HL-60 (cell line): Measurements from ENCODE around the gene KRT78.
A peak's percentile ranks its signal among the peaks of the same experiment; 100 is the strongest.

Experiments used
- DNase-seq, 2 experiments: peaks; one replicate each; pipeline ENCODE4 v3.0.0-alpha.2; 2010 to 2020; ENCODE audit warnings: low read depth in 1 of 2, low spot score in 1 of 2
- H3K27ac ChIP-seq: fragments of 250-450 bp; sonication (Bioruptor Pico); replicated peaks from 2 replicates; pipeline ENCODE4 v1.5.1; 2020; ENCODE audit warnings: mild to moderate bottlenecking, moderate library complexity
- H3K27me3 ChIP-seq: fragments of 250-450 bp; sonication (Bioruptor Pico); 2 replicates; pipeline ENCODE4 v1.5.1; 2021; ENCODE audit warnings: mild to moderate bottlenecking, moderate library complexity; ENCODE audit not compliant: insufficient read depth, poor library complexity, severe bottlenecking
- H3K4me3 ChIP-seq: replicated peaks from 2 replicates; pipeline ENCODE4 v1.5.1; 2011; ENCODE audit warnings: mild to moderate bottlenecking, control low read depth, low read length; ENCODE audit not compliant: insufficient read depth
- GABPA ChIP-seq: IDR thresholded peaks from 2 replicates; pipeline ENCODE4 v1.6.1; 2012; ENCODE audit warnings: low read depth
- POLR2AphosphoS5 ChIP-seq: IDR thresholded peaks from 2 replicates; pipeline ENCODE4 v1.6.1; 2012; ENCODE audit warnings: low read depth
- SPI1 ChIP-seq: IDR thresholded peaks from 2 replicates; pipeline ENCODE4 v1.6.1; 2012; ENCODE audit warnings: low read depth, mild to moderate bottlenecking, borderline replicate concordance
- TF ChIP-seq, protein P1 (sequence below): IDR thresholded peaks from 2 replicates; pipeline ENCODE4 v1.6.1; 2012; ENCODE audit warnings: low read depth; ENCODE audit not compliant: insufficient replicate concordance
- TF ChIP-seq, protein P2 (sequence below): IDR thresholded peaks from one replicate; pipeline ENCODE4 v1.5.1; 2011; ENCODE audit warnings: low read length, control low read depth, inconsistent platforms; ENCODE audit not compliant: insufficient read depth

KRT78 gene

DNA sequence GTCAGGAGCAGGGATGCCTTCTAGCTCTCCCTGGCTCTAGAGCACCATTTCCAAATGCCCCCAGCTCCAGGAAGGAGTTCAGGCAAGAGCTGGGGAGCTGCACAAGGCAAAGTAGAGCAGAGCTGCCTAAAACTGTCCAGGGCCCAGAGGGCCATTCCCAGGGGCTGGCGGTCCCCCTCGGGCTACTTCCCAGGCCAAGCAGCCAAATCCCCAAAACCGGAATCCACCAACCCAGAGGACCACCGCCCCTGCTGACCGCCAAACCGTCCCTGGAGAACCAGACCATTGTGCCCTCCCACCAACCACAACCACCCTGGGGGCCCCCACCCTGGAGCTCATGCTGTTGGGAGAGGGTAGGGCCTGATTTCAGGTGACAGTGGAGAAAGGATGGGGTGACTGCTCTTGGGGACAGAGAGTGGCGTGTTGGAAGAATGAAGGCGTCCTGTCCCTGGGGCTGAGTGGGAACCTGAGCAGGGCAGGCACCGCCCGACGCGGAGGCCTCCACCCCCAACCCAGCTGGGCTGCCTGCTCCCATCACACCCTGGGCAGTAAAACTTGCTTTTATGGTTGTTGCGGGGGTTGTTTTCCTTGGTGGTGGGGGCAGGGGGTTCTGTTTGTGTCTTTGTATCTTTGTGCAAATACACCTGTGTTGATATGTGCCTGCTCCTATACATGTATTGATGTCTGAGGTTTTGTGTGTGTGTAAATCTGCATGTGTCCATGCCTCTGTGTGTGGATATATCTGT is 24.0 kb upstream of the KRT78 start:
- no peak for DNase-seq
- no peak overlapping the region for H3K27ac ChIP-seq
- peaks cover 2% of the 10 kb centered on the region for H3K27me3 ChIP-seq
- H3K4me3 ChIP-seq = no peak overlapping the region
- TF ChIP-seq SPI1 (no peak), POLR2AphosphoS5 (no peak), GABPA (no peak)
- TF ChIP-seq, protein P1, sequence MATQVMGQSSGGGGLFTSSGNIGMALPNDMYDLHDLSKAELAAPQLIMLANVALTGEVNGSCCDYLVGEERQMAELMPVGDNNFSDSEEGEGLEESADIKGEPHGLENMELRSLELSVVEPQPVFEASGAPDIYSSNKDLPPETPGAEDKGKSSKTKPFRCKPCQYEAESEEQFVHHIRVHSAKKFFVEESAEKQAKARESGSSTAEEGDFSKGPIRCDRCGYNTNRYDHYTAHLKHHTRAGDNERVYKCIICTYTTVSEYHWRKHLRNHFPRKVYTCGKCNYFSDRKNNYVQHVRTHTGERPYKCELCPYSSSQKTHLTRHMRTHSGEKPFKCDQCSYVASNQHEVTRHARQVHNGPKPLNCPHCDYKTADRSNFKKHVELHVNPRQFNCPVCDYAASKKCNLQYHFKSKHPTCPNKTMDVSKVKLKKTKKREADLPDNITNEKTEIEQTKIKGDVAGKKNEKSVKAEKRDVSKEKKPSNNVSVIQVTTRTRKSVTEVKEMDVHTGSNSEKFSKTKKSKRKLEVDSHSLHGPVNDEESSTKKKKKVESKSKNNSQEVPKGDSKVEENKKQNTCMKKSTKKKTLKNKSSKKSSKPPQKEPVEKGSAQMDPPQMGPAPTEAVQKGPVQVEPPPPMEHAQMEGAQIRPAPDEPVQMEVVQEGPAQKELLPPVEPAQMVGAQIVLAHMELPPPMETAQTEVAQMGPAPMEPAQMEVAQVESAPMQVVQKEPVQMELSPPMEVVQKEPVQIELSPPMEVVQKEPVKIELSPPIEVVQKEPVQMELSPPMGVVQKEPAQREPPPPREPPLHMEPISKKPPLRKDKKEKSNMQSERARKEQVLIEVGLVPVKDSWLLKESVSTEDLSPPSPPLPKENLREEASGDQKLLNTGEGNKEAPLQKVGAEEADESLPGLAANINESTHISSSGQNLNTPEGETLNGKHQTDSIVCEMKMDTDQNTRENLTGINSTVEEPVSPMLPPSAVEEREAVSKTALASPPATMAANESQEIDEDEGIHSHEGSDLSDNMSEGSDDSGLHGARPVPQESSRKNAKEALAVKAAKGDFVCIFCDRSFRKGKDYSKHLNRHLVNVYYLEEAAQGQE = no peak
- TF ChIP-seq, protein P2, sequence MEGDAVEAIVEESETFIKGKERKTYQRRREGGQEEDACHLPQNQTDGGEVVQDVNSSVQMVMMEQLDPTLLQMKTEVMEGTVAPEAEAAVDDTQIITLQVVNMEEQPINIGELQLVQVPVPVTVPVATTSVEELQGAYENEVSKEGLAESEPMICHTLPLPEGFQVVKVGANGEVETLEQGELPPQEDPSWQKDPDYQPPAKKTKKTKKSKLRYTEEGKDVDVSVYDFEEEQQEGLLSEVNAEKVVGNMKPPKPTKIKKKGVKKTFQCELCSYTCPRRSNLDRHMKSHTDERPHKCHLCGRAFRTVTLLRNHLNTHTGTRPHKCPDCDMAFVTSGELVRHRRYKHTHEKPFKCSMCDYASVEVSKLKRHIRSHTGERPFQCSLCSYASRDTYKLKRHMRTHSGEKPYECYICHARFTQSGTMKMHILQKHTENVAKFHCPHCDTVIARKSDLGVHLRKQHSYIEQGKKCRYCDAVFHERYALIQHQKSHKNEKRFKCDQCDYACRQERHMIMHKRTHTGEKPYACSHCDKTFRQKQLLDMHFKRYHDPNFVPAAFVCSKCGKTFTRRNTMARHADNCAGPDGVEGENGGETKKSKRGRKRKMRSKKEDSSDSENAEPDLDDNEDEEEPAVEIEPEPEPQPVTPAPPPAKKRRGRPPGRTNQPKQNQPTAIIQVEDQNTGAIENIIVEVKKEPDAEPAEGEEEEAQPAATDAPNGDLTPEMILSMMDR = no peak

DNA sequence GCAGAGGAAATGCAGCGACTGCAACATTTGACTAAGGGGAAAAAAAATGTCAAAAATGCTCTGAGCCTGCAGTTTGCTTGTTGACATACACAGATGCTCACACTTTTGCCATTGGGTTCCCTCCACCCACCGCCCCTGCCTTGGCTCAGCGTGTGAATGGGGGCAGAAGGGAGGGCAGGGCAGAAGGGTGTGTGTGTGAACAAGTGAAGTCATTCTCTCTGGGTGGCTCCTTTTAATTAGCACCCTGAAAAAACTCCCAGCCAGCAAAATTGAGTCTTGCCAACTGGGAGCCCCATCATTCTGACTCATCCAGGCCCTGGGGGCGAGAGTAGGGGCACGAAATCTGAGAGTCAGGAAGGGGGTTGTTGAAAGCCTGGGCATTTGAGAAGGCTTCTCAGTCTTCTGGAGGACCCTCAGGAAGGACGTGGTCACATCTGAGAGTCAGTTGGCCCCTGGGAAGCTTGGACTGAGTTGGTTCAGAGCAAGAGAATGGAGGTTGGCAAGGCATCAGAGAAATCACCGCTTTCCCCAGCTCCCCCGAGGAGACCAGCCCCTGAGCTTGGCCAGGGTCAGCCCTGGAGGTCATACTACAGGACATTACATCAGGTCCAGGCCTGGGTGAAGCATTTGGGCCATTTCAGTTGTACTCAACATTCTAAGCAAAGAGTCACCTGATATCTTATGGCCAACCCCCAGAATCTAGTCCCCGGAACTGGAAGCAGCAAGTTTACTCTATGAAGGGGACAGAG is 22.7 kb upstream of the KRT78 start:
- DNase-seq = no peak
- H3K27ac ChIP-seq = no peak overlapping the region
- TF ChIP-seq, protein P2 = no peak
- TF ChIP-seq POLR2AphosphoS5 (no peak), SPI1 (no peak), GABPA (no peak)
- TF ChIP-seq, protein P1 = no peak
- peaks cover 2% of the 10 kb centered on the region for H3K27me3 ChIP-seq
- H3K4me3 ChIP-seq = no peak overlapping the region

DNA sequence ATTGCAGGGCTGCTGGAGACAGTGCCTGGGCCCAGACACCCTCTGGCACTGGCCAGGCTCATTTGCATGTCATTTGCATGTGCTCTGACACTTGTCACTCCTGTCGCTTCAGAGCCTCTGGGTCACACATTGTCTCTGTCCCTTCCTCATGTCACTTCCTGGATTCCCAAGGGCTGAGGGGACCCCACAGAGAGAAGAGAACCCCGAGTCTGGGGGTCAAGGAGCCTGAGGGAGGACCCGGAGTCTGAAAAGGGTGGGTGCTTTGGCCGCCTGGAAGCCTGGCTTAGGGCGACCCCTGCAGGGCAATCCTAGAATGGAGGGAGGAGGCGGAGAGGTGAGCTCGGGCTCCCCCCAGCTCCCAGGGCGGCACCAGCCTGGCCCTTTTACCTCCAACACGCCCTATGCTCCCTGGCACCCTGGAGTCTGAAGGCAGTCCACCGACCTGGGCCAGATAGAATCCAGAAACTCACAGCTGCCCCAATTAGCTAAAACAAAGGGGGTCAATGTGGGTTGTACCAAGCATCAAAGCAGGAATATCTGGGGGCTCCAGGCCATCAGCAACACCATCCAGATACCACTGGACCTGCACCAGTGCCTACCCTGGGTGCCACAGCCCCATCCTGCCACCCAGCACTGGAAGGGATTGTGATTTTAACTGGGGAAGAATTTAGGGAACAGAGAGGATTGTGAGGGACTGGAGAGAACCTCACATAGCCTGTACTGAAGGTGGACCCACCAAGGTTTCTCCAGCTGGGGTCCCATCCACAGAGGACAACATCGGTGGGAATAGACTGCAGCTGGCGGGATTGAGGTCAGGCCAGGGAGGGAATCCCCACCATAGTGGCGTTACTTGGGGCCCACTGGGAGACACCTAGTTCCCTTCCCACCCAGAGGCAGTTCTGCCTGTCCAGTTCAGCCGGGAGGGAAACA is 21.8 kb upstream of the KRT78 start:
- Histone ChIP-seq H3K27ac (no peak overlapping the region), H3K27me3 (peaks cover 2% of the 10 kb centered on the region), H3K4me3 (no peak overlapping the region)
- peak in 1 of 2 experiments; percentile 55 for DNase-seq
- TF ChIP-seq, protein P2 = peak; percentile 89
- TF ChIP-seq SPI1 (no peak), GABPA (no peak)
